B cell (primary cell): ENCODE results near the gene ZP2. TPM values are rescaled to one million over a fixed set of nuclear protein-coding genes. Genes with fewer than 3 reads are reported as not detected.

Experiments used
- ATAC-seq: fragments of 200-7000 bp; cut with Tn5 transposase; one replicate; pipeline ENCODE4 v1.10.0; 2021; ENCODE audit warnings: low read depth, mild to moderate bottlenecking, moderate number of reproducible peaks, moderate library complexity
- CTCF ChIA-PET: fragments of 350-600 bp; sonication (Branson Sonifier 250); formaldehyde crosslinking; loops from one replicate; lab custom pipeline; 2021; ENCODE audit warnings: antibody characterized with exemption, inconsistent platforms; lab: Charles Lee
- POLR2A ChIA-PET: fragments of 350-600 bp; sonication (Branson Sonifier 250); formaldehyde crosslinking; loops from one replicate; lab custom pipeline; 2021; ENCODE audit warnings: antibody characterized with exemption; lab: Charles Lee
- DNase-seq: peaks from one replicate; pipeline ENCODE4 v3.0.0; 2013
- H2AFZ ChIP-seq: 2 replicates; pipeline ENCODE4 v1.6.1; 2012; ENCODE audit warnings: mild to moderate bottlenecking, low read depth, low read length; ENCODE audit not compliant: insufficient read depth, poor library complexity, severe bottlenecking
- H3K27ac ChIP-seq, 2 donors: 1 replicate in 1 of 2; 2 replicates in 1 of 2; pipeline ENCODE4 v1.5.1; 2012 to 2013; ENCODE audit warnings: low read length in 2 of 2, mild to moderate bottlenecking in 2 of 2, moderate library complexity in 1 of 2
- H3K27me3 ChIP-seq, 4 experiments: fragments of 200-600 bp in 1 of 4; sonication (generic) in 1 of 4; replicated peaks in 1 of 4; 1 replicate in 2 of 4; 2 replicates in 2 of 4; pipeline versions ENCODE4 v1.6.1 to v1.7.0; 2013 to 2016; ENCODE audit warnings: low read length in 3 of 4, mild to moderate bottlenecking in 2 of 4, mixed read lengths in 1 of 4, moderate library complexity in 1 of 4; ENCODE audit not compliant: insufficient read depth in 4 of 4, control insufficient read depth in 3 of 4; ENCODE audit errors: control extremely low read depth in 1 of 4
- H3K36me3 ChIP-seq, 2 experiments: replicated peaks in 1 of 2; 1 replicate in 1 of 2; 2 replicates in 1 of 2; pipeline versions ENCODE4 v1.6.1 to v1.7.1; 2013; ENCODE audit warnings: low read length in 1 of 2; ENCODE audit not compliant: insufficient read depth in 2 of 2, control insufficient read depth in 1 of 2; ENCODE audit errors: control extremely low read depth in 1 of 2, extremely low read depth in 1 of 2
- H3K4me1 ChIP-seq, 2 donors: fragments of 200-600 bp in 1 of 2; sonication (generic) in 1 of 2; 1 replicate in 1 of 2; 2 replicates in 1 of 2; pipeline versions ENCODE4 v1.5.1 to v1.6.1; 2013 to 2017; ENCODE audit warnings: low read length in 2 of 2; ENCODE audit not compliant: control insufficient read depth in 2 of 2, insufficient read depth in 2 of 2
- H3K4me2 ChIP-seq: replicated peaks from 2 replicates; pipeline ENCODE3; 2012; ENCODE audit warnings: mild to moderate bottlenecking, low read depth, low read length; ENCODE audit not compliant: poor library complexity, severe bottlenecking
- H3K4me3 ChIP-seq, 5 experiments: fragments of 200-600 bp in 1 of 5; sonication (generic) in 1 of 5; 1 replicate in 3 of 5; 2 replicates in 2 of 5; pipeline versions ENCODE4 v1.5.1 to v1.7.0; 2011 to 2016; ENCODE audit warnings: low read length in 4 of 5, mild to moderate bottlenecking in 4 of 5, low read depth in 2 of 5, control low read depth in 1 of 5, moderate library complexity in 1 of 5; ENCODE audit not compliant: insufficient read depth in 1 of 5; ENCODE audit errors: control extremely low read depth in 1 of 5, extremely low read depth in 1 of 5
- H3K79me2 ChIP-seq: fragments of 200-600 bp; sonication (generic); one replicate; pipeline ENCODE4 v1.6.0; 2016; ENCODE audit warnings: low read length; ENCODE audit not compliant: control insufficient read depth, insufficient read depth
- H3K9ac ChIP-seq: fragments of 200-600 bp; sonication (generic); 2 replicates; pipeline ENCODE4 v1.6.1; 2017; ENCODE audit warnings: mild to moderate bottlenecking, low read length, moderate library complexity
- H3K9me3 ChIP-seq, 3 donors: one replicate each; pipeline versions ENCODE4 v1.6.1 to v1.7.1; 2013; ENCODE audit warnings: low read length in 2 of 3; ENCODE audit not compliant: control insufficient read depth in 2 of 3, insufficient read depth in 1 of 3; ENCODE audit errors: control extremely low read depth in 1 of 3
- H4K20me1 ChIP-seq: 2 replicates; pipeline ENCODE4 v1.6.0; 2012; ENCODE audit warnings: mild to moderate bottlenecking, low read length; ENCODE audit not compliant: insufficient read depth, control insufficient read depth, poor library complexity, severe bottlenecking
- H3K27ac Mint-ChIP-seq: one replicate; pipeline ENCODE4 v1.8.0; 2021; ENCODE audit warnings: mixed read lengths
- H3K27me3 Mint-ChIP-seq: one replicate; pipeline ENCODE4 v1.8.0; 2021; ENCODE audit warnings: mixed read lengths
- H3K4me1 Mint-ChIP-seq: one replicate; pipeline ENCODE4 v1.8.0; 2021; ENCODE audit warnings: mixed read lengths
- H3K4me3 Mint-ChIP-seq: one replicate; pipeline ENCODE4 v1.8.0; 2021; ENCODE audit warnings: mixed read lengths
- H3K9me3 Mint-ChIP-seq: one replicate; pipeline ENCODE4 v1.8.0; 2022; ENCODE audit warnings: mixed read lengths; ENCODE audit not compliant: insufficient read depth
- CTCF ChIP-seq: fragments of 200-600 bp; IDR thresholded peaks from one replicate; pipeline ENCODE4 v1.8.0; 2022; ENCODE audit warnings: antibody characterized with exemption, mild to moderate bottlenecking
- EZH2 ChIP-seq: IDR thresholded peaks from 2 replicates; pipeline ENCODE4 v1.6.1; 2012; ENCODE audit warnings: borderline replicate concordance, low read depth, mild to moderate bottlenecking, moderate library complexity, low read length; ENCODE audit not compliant: insufficient read depth, poor library complexity, severe bottlenecking
- WGBS: methylation state at CpG from one replicate; pipeline ENCODE4 v1.1.5; 2013; ENCODE audit warnings: missing lambda C conversion rate; ENCODE audit not compliant: insufficient coverage; 5-methylcytosine and 5-hydroxymethylcytosine counted together
- intact Hi-C: fragments of 100-400 bp; cut with micrococcal nuclease; formaldehyde crosslinking; loops from one replicate; pipeline ENCODE4 v1.10.0; 2022
- polyA plus RNA-seq: library from polyadenylated mRNA; depleted of rRNA; stranded (reverse); fragments of >200 nt; gene quantifications from 2 replicates; pipeline ENCODE4 v1.2.3, GENCODE V29; 2012
- total RNA-seq, 2 donors: library from RNA; stranded (reverse); fragments of 120-200 nt in 1 of 2; gene quantifications; 1 replicate in 1 of 2; 2 replicates in 1 of 2; pipeline versions ENCODE4 v1.2.3 to v1.2.4, GENCODE V29; 2013 to 2022

The ZP2 gene
- total and polyA plus RNA-seq, 2 donors (not counting 1 experiment from before 2014, with no cell fraction given): not detected

DNA sequence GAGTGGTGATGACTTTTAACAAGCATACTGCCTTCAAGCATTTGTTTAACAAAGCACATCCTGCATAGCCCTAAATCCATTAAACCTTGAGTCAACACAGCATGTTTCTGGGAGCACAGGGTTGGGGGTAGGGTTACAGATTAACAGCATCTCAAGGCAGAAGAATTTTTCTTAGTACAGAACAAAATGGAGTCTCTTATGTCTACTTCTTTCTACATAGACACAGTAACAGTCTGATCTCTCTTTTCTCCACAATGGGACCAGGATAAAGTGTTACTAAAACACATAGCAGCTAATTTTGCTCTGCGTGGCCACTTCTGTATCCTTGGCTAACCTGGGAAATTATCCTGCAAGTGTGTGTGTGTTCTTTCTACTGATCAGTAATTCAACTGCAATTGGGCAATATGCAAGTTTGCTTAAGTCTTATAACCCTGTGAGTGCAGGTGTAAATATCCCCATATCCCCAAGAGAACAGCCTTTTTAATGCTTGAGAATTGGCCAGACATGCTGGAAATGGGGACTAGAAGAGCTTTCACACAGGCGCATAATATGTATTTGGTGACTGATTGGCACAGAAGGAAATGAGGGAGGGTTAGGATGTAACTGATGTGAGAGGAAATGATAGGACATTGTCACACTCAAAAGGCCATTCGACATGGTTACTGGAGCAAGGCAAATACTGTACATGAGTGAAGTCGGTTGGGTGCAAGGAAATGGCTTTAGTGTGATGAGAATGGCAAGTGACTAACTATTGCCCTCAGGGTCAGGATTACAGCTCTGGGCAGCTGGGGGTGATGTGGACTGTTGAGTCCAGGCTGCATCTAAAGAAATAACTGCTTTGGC is 11.3 kb upstream of the ZP2 start:
- Histone ChIP-seq H3K79me2 (no peaks in the 10 kb centered on the region), H3K4me2 (no peak overlapping the region), H3K27ac (no peak overlapping the region), H3K9ac (no peak overlapping the region), H3K27me3 (peaks cover 0 to 22% (median 7%) of the 10 kb centered on the region in 4 experiments), H3K4me3 (no peak overlapping the region), H3K36me3 (no peaks in the 10 kb centered on the region), H3K4me1 (no peaks in the 10 kb centered on the region), H2AFZ (no peak overlapping the region), H3K9me3 (no peaks in the 10 kb centered on the region), H4K20me1 (no peaks in the 10 kb centered on the region)
- Mint-ChIP-seq H3K27me3 (peaks cover 56% of the 10 kb centered on the region), H3K4me1 (peaks cover 15% of the 10 kb centered on the region), H3K27ac (no peak overlapping the region), H3K9me3 (no peaks in the 10 kb centered on the region), H3K4me3 (no peak overlapping the region)
- WGBS: 65% methylated on average over 3 of the region's 4 CpGs
- no peak for TF ChIP-seq EZH2
- no peak for TF ChIP-seq CTCF
- ChIA-PET CTCF (no interaction called here), POLR2A (no interaction called here)
- DNase-seq (no peak), ATAC-seq (no peak)
- intact Hi-C loops: no loop called here

- Histone ChIP-seq H2AFZ (no peak overlapping the region), H3K4me1 (no peaks in the 10 kb centered on the region), H3K27me3 (peaks cover 0 to 20% (median 7%) of the 10 kb centered on the region in 4 experiments), H3K4me3 (no peak overlapping the region), H3K36me3 (no peaks in the 10 kb centered on the region), H3K79me2 (no peaks in the 10 kb centered on the region), H3K9me3 (no peaks in the 10 kb centered on the region), H3K27ac (no peak overlapping the region), H4K20me1 (no peaks in the 10 kb centered on the region), H3K9ac (no peak overlapping the region), H3K4me2 (no peak overlapping the region)
- TF ChIP-seq CTCF (no peak), EZH2 (no peak)
- no CpG with 5 or more reads among the region's 2 CpGs for WGBS
- ChIA-PET CTCF (no interaction called here), POLR2A (no interaction called here)
- no peak for DNase-seq
- no peak for ATAC-seq
- no peaks in the 10 kb centered on the region for H3K9me3 Mint-ChIP-seq
- no peak overlapping the region for H3K4me3 Mint-ChIP-seq
- intact Hi-C loops: no loop called here
- peaks cover 13% of the 10 kb centered on the region for H3K4me1 Mint-ChIP-seq
- H3K27me3 Mint-ChIP-seq: peaks cover 59% of the 10 kb centered on the region
- no peak overlapping the region for H3K27ac Mint-ChIP-seq
Measured at GRCh38 chr16:21219551-21219950, 8.2 kb upstream of the ZP2 start.
